Measurements from ENCODE around the gene HES1. TPM values are rescaled to one million over a fixed set of nuclear protein-coding genes. Genes with fewer than 3 reads are reported as not detected.

HES1 gene
- total and polyA plus RNA-seq, 4 donors = 22.5 to 51.9 (median 33.0) TPM

- 82 to 89% methylated on average over 4 of the region's 4 CpGs for WGBS, 2 donors
- intact Hi-C loops (cut with DNase I) = no loop called here
- no peak overlapping the region for H3K27ac ChIP-seq (ENCODE audit: low read depth in 1 of 2, low read length in 2 of 2)
- H3K4me3 ChIP-seq (ENCODE audit: low read length in 2 of 2) = no peak overlapping the region
- no peaks in the 10 kb centered on the region for H3K36me3 ChIP-seq (ENCODE audit: control insufficient read depth in 1 of 2, insufficient read depth in 2 of 2, low read length in 1 of 2)
- ATAC-seq (ENCODE audit: low FRiP score) (no peak), DNase-seq (no peak)
- peaks cover 0 to 4% of the 10 kb centered on the region in 2 donors for H3K4me1 ChIP-seq (ENCODE audit: control insufficient read depth in 1 of 2, insufficient read depth in 2 of 2, low read length in 2 of 2)
- H3K9me3 ChIP-seq (ENCODE audit: control insufficient read depth, low read length) = no peaks in the 10 kb centered on the region
- no peaks in the 10 kb centered on the region for H3K27me3 ChIP-seq (ENCODE audit: control insufficient read depth in 1 of 2, insufficient read depth in 2 of 2, low read length in 1 of 2)
Observed at GRCh38 chr3:194184265-194184751, 48.4 kb downstream of the HES1 start.

DNA sequence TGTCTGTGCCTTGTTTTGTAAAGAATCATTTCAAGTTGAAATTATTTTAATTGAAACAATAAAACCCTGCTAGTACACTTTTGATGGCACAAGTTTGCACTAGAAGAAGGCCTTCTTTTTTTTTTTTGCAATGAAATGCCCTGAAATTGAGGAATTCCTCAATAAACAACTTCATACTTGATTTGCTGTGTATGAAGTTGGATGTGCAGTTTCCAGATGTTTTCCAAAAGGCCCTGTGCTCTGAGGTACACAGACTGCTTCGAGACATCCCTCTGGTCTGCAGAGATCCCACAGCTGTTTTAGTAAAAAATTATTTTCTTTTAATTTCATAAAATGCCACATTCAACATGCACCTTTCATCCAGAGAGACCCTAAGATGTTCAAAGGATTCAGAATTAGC, 48.9 kb downstream of the HES1 start:
- H3K9me3 ChIP-seq (ENCODE audit: control insufficient read depth, low read length) = no peaks in the 10 kb centered on the region
- peaks cover 0 to 4% of the 10 kb centered on the region in 2 donors for H3K4me1 ChIP-seq (ENCODE audit: control insufficient read depth in 1 of 2, insufficient read depth in 2 of 2, low read length in 2 of 2)
- intact Hi-C loops (cut with DNase I) = no loop called here
- ATAC-seq (ENCODE audit: low FRiP score) (no peak), DNase-seq (no peak)
- 97 to 100% methylated on average over 1 of the region's 1 CpG for whole genome bisulfite sequencing, 2 donors
- H3K4me3 ChIP-seq (ENCODE audit: low read length in 2 of 2) = no peak overlapping the region
- H3K27me3 ChIP-seq (ENCODE audit: control insufficient read depth in 1 of 2, insufficient read depth in 2 of 2, low read length in 1 of 2) = no peaks in the 10 kb centered on the region
- no peaks in the 10 kb centered on the region for H3K36me3 ChIP-seq (ENCODE audit: control insufficient read depth in 1 of 2, insufficient read depth in 2 of 2, low read length in 1 of 2)
- H3K27ac ChIP-seq (ENCODE audit: low read depth in 1 of 2, low read length in 2 of 2) = no peak overlapping the region

- ATAC-seq (ENCODE audit: low FRiP score) (no peak), DNase-seq (no peak)
- H3K4me3 ChIP-seq (ENCODE audit: low read length in 2 of 2) = no peak overlapping the region
- 93 to 95% methylated on average over 9 of the region's 9 CpGs for WGBS, 2 donors
- intact Hi-C loops (cut with DNase I) = no loop called here
- peaks cover 0 to 4% of the 10 kb centered on the region in 2 donors for H3K4me1 ChIP-seq (ENCODE audit: control insufficient read depth in 1 of 2, insufficient read depth in 2 of 2, low read length in 2 of 2)
- no peaks in the 10 kb centered on the region for H3K36me3 ChIP-seq (ENCODE audit: control insufficient read depth in 1 of 2, insufficient read depth in 2 of 2, low read length in 1 of 2)
- H3K27ac ChIP-seq (ENCODE audit: low read depth in 1 of 2, low read length in 2 of 2) = no peak overlapping the region
- H3K27me3 ChIP-seq (ENCODE audit: control insufficient read depth in 1 of 2, insufficient read depth in 2 of 2, low read length in 1 of 2) = no peaks in the 10 kb centered on the region
- no peaks in the 10 kb centered on the region for H3K9me3 ChIP-seq (ENCODE audit: control insufficient read depth, low read length)
Observed at GRCh38 chr3:194185221-194185620, 49.3 kb downstream of the HES1 start.

DNA sequence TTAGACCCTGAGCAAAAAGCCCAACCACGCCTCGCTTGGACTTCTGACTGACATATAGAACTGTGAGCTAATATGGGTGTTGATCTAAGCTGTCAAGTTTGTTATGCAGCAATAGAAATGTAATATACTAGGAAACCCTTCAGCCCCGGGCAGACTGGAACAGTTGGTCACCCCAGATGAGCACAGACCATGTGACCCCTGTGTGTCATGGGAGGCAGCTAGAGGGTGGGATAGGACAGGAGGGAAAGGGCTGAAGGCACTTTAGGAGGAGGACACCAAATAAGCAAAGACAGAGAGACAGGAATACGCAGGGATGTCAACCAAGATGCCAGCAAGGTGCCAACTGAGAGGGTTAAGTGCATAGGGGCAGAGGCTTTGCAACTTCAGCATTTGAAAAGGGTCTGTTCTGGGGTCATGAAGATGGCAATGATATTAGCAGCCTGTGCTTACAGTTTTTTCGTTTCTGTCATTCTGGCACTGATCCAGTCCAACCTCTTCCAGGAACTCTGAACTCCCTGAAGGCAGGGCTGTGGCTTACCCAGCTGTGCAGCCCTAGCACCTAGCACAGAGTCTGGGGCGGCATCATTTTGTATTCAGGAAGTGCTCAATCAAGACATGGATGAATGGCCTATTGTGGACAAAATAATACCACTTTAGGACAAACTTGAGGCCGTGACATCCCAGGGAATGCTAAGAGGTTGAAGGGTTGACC, 51.4 kb downstream of the HES1 start:
- Histone ChIP-seq H3K27ac (ENCODE audit: low read depth in 1 of 2, low read length in 2 of 2) (no peak overlapping the region), H3K9me3 (ENCODE audit: control insufficient read depth, low read length) (no peaks in the 10 kb centered on the region), H3K4me1 (ENCODE audit: control insufficient read depth in 1 of 2, insufficient read depth in 2 of 2, low read length in 2 of 2) (peaks cover 0 to 4% of the 10 kb centered on the region in 2 donors), H3K36me3 (ENCODE audit: control insufficient read depth in 1 of 2, insufficient read depth in 2 of 2, low read length in 1 of 2) (no peaks in the 10 kb centered on the region), H3K4me3 (ENCODE audit: low read length in 2 of 2) (no peak overlapping the region), H3K27me3 (ENCODE audit: control insufficient read depth in 1 of 2, insufficient read depth in 2 of 2, low read length in 1 of 2) (no peaks in the 10 kb centered on the region)
- ATAC-seq (ENCODE audit: low FRiP score) (no peak), DNase-seq (no peak)
- intact Hi-C loops (cut with DNase I) = no loop called here
- 83 to 87% methylated on average over 7 of the region's 7 CpGs for WGBS, 2 donors

Other genes with a start within 250 kb of the HES1 start
- gene CPN2, start 215.2 kb downstream of the HES1 start, total RNA-seq = not detected
- gene CPN2, start 215.2 kb downstream of the HES1 start, polyA plus RNA-seq = not detected
- gene LRRC15, start 233.6 kb downstream of the HES1 start, total RNA-seq = under 1 TPM; 0.06 to 0.54 TPM
- gene LRRC15, start 233.6 kb downstream of the HES1 start, polyA plus RNA-seq = not detected